SHP77 treated with DMSO at 0.1 percent for 48 hours (cell line): Measurements from ENCODE around the gene SETD3.
A peak's percentile ranks its signal among the peaks of the same experiment; 100 is the strongest.

Experiments used
- DNase-seq: peaks from one replicate; lab custom pipeline; 2025; lab: John Stamatoyannopoulos, UW

The SETD3 gene

GRCh38 chr14:99423434-99423833 lies 57.2 kb downstream of the SETD3 start:
- no peak for DNase-seq

- DNase-seq = no peak
Observed at GRCh38 chr14:99422228-99423010, 58.2 kb downstream of the SETD3 start.

- DNase-seq = no peak
Observed at GRCh38 chr14:99420711-99421110, 59.9 kb downstream of the SETD3 start.

GRCh38 chr14:99419905-99420304 lies 60.8 kb downstream of the SETD3 start:
- DNase-seq = no peak

- no peak for DNase-seq
Observed at GRCh38 chr14:99418242-99418641, 62.4 kb downstream of the SETD3 start.

- no peak for DNase-seq
Observed at GRCh38 chr14:99416909-99417308, 63.8 kb downstream of the SETD3 start.

GRCh38 chr14:99415496-99416281 lies 65.0 kb downstream of the SETD3 start:
- DNase-seq = peak; percentile 34

- no peak for DNase-seq
Observed at GRCh38 chr14:99413911-99414310, 66.7 kb downstream of the SETD3 start.

- DNase-seq = no peak
Observed at GRCh38 chr14:99413172-99413571, 67.5 kb downstream of the SETD3 start.

GRCh38 chr14:99412117-99413061 lies 68.3 kb downstream of the SETD3 start:
- no peak for DNase-seq

- DNase-seq = no peak
Observed at GRCh38 chr14:99410019-99410418, 70.6 kb downstream of the SETD3 start.

- DNase-seq = no peak
Observed at GRCh38 chr14:99408971-99409289, 71.7 kb downstream of the SETD3 start.

- no peak for DNase-seq
Observed at GRCh38 chr14:99408286-99408970, 72.2 kb downstream of the SETD3 start.

- DNase-seq = no peak
Observed at GRCh38 chr14:99407416-99407815, 73.2 kb downstream of the SETD3 start.

- no peak for DNase-seq
Observed at GRCh38 chr14:99402950-99403349, 77.7 kb downstream of the SETD3 start.

- no peak for DNase-seq
Observed at GRCh38 chr14:99402285-99402648, 78.4 kb downstream of the SETD3 start.

- DNase-seq = no peak
Observed at GRCh38 chr14:99401621-99402284, 78.9 kb downstream of the SETD3 start.

- no peak for DNase-seq
Observed at GRCh38 chr14:99401211-99401610, 79.4 kb downstream of the SETD3 start.

- DNase-seq = no peak
Observed at GRCh38 chr14:99397698-99398097, 83.0 kb downstream of the SETD3 start.

- no peak for DNase-seq
Observed at GRCh38 chr14:99395909-99396530, 84.6 kb downstream of the SETD3 start.

- DNase-seq = no peak
Observed at GRCh38 chr14:99394602-99395156, 86.0 kb downstream of the SETD3 start.
